Measurements from ENCODE around the gene RWDD2A.
"Not testable (repeated sequence)": the region's sequence is repeated elsewhere in the genome, so short reads cannot be mapped to it uniquely, and the experiment has no call there.

The RWDD2A gene

DNA sequence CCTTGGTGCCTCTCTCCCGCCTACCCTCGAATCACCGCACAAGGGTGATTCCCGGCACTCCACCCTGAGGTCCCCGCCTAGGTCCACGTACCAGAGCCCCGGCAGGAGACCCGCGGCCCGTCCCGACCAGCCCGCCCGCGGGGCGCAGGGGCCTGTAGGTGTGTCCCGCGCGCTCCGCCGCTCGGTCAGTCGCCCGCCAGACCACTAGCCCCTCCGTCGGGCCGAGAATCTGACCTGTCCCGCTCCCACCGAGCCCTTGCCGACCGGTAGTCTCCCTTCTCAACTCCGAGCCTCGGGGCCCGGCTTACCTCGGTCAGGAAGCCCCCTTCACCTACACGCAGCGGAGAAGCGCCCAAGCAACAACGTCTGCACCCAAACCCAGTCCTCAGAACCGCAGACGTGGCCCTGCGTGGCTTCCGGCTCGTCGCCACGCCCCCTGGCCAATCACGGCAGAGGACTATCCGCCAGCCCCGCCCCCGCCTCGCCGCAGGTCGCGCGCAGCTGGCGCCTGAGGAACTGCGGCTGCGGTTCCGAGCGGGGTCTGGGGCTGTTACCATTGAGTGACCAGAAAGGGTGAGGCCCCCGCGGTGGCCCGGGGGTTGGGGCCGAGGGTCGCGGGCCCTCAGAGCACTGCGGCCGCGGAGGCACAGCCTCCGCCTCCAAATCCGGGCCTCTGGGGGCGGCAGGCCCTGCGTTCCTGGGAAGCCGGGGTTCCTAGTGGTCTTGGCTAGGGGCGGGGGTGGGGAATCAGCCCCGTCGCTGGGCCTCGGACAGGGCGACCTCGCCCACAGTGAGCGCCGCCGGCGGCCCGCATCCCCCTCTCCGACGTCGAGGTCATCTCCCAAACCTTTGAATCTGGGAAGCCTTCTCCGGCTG lies at the start of gene RWDD2A, which contains the start of gene PGM3:
Gene RWDD2A (plus strand): TSS at position 487 of the 876 bp plus-strand sequence. CDS start 1,095 bp downstream, outside the sequence.
Gene PGM3 (minus strand): TSS at position 395 of the 876 bp plus-strand sequence. CDS start 2,253 bp downstream, outside the sequence.
- DNase-seq (ENCODE audit: low read depth in 2 of 2, low spot score in 1 of 2): peak; percentile 66 to 79

DNA sequence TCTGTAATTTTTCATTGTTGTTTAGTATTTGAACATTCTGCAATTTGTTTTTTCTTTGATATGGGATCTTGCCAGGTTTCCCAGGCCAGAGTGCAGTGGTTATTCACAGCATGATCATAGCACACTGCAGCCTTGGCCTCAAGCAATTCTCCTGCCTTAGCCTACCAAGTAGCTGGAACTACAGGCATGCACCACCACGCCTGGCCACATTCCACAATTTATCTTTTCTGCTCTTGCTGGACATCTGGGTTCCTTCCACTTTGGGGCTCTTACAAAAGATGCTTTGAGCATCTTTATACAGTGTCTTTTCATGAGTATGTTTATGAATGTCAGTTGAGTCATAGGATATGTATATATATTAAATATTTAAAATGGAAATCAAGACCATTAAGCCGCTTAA lies 42.0 kb upstream of the RWDD2A start:
- DNase-seq (ENCODE audit: low read depth in 2 of 2, low spot score in 1 of 2): no peak

DNA sequence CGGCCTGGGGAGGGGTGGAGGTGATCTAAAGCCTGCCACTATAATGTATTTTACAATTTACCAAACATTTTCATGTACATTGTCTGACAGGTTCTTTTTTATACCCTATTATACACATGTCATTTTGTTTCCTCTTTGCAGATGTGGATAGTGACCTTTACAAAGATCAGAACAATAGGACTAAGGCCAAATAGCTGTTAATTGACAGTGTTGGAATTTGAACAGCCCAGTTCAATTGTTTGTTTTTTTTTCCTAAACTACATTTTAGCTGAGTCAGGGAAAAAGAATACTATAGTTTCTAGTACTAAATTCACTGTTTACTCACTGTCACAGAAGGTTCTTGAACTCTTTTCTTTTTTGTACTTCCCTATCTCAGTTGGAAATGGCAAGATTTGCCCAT lies 40.2 kb upstream of the RWDD2A start:
- no peak for DNase-seq (ENCODE audit: low read depth in 2 of 2, low spot score in 1 of 2)

- DNase-seq (ENCODE audit: low read depth in 2 of 2, low spot score in 1 of 2): no peak
Measured at GRCh38 chr6:83153883-83154521, 39.2 kb upstream of the RWDD2A start.

DNA sequence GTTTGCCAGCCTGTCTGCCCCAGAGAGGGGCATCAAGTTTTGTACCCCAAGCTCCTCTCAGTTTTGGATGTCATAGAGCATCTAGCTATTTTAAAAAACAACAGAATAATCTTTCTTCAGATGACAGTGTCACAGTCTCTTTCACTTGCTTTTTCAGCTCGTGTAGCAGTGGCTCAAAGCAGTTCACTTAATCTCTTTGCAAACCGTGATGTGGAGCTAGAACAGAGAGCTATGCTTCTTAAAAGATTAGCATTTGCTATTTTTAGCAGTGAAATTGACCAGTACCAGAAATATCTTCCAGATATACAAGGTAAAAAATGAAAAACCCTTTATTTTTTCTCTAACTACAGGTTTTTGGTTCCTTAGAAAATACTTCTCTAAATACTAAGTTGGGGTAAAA lies 37.4 kb upstream of the RWDD2A start:
- DNase-seq (ENCODE audit: low read depth in 2 of 2, low spot score in 1 of 2): no peak

DNA sequence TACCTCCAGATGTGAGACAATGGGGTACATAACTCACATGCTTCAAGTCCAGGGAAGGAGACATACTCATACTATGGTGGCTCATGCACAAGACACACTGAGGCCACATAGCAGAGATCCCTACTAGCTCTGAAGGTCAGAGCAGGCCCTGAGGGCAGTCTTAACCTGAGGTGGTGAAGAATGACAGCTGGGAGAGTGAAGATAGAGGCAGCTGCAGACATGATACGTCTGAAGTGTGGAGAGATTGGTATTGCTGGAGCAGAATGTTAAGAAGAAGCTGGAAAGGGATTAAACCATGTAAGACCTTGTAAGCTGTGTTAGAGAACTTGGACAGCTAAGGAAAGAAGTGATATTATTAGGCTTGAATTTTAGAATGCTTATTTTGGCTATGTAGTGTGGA lies 33.0 kb upstream of the RWDD2A start:
- DNase-seq (ENCODE audit: low read depth in 2 of 2, low spot score in 1 of 2): no peak

DNA sequence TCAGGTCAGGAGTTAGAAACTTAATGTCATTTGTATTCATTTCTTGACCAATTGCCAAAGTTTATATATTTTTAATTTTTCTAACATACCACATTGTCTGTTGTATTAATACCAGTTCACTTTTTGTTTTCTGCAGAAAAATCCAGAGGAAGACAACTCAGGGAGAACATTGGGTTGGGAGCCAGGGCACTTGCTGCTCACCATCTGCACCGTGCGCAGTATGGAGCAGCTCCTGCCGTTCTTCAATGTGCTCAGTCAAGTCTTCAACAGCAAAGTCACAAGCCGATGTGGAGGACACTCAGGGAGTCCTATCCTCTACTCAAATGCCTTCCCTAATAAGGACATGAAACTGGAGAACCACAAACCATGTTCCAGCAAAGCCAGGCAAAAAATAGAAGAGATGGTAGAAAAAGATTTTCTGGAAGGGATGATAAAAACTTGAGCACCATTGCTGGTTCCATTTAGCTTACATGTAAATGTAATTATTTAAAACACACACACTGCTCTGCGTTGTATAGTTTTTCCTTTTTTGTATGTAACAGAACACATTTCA lies 25.4 kb upstream of the RWDD2A start:
- DNase-seq (ENCODE audit: low read depth in 2 of 2, low spot score in 1 of 2): no peak

DNA sequence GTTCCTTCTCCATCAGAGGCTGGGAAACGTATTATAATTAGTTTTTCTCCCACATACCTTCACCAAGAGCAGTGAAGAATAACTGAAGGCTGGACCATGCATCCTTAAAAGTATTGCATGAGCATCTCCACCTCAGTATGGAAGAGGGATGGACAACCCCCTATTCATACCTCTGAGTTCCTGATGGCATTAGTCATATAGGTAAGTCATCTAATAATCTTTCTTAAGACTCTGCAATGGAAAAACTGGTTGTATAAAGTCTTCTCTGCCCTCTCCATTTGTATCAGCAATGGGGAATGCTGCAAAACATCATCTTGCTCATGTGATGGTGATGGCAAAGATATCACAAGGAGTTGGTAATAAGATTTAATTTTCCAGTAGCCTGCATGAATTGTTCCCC lies 24.6 kb upstream of the RWDD2A start:
- no peak for DNase-seq (ENCODE audit: low read depth in 2 of 2, low spot score in 1 of 2)

- DNase-seq (ENCODE audit: low read depth in 2 of 2, low spot score in 1 of 2): no peak
Measured at GRCh38 chr6:83169106-83169505, 24.1 kb upstream of the RWDD2A start.

GRCh38 chr6:83169511-83169910 lies 23.6 kb upstream of the RWDD2A start:
- no peak for DNase-seq (ENCODE audit: low read depth in 2 of 2, low spot score in 1 of 2)

- DNase-seq (ENCODE audit: low read depth in 2 of 2, low spot score in 1 of 2): no peak
Measured at GRCh38 chr6:83176246-83176645, 16.9 kb upstream of the RWDD2A start.

- DNase-seq (ENCODE audit: low read depth in 2 of 2, low spot score in 1 of 2): no peak
Measured at GRCh38 chr6:83180426-83180950, 12.7 kb upstream of the RWDD2A start.

DNA sequence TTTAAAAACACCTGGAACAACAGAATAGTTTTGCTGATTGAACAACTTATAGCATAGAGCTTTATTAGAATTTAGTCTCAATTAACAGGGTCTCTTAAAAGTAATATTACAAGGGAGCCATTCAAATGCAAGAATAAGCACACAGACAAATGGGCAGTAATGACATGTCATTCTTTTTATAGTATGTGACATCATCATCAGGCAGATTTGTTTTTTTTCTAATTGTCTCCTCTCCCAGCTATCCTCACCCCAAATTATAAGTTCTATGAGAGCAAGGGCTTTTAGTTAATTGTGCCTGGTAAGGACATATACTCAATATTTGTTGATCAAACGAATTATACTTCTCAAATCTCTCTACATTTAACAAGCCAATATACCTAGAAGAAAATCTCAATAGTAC lies 11.0 kb upstream of the RWDD2A start:
- no peak for DNase-seq (ENCODE audit: low read depth in 2 of 2, low spot score in 1 of 2)

DNA sequence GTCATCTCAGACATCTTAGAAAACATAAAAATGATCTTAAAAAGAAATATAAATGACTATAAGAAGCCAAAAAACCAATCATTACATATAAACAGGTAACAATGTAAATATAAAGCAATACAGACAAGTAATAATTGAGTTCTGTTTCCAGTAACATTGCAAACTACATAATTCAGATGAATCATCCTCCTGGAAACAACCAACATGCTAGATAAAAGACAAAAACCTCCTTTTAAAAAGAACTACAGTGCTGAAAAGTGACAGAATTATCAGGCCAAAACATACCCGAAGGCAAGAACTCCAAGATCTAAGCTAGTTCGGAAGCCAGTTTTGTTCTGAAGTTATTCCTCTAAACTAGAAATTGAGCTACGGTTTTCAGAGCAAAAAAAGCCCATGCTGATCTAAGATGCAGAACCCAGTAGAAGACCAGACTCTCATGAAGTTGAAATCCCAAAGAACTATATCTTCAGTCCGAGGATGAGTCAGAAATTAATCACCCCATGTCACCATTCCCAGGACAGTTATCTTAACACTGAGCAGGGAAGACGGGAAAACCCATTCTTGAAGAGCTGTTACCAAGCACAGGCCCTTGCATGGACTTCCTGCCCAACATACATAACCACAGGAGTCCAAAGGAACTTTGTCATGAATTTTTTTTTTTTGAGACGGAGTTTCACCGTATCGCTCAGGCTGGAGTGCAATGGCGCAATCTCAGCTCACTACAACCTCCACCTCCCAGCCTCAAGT lies 9.9 kb upstream of the RWDD2A start:
- DNase-seq (ENCODE audit: low read depth in 2 of 2, low spot score in 1 of 2): no peak

DNA sequence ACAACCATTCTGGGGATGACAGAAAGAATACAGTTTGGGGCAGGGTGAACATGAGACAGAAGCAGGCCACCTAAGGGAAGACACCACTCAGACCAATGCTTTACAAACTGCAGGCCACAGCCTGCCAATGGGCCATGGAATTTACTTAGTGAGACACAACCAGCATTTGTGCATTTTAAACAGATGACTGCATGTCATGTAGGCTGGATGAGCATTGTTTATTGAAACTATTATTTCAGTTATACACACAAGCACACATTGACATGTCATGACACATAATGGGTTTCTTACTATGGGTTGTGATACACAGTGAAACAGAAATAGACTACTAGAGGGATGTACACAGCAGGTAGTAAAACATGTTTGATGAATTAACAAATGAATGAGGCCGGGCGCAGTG lies 8.1 kb upstream of the RWDD2A start:
- DNase-seq (ENCODE audit: low read depth in 2 of 2, low spot score in 1 of 2): no peak

DNA sequence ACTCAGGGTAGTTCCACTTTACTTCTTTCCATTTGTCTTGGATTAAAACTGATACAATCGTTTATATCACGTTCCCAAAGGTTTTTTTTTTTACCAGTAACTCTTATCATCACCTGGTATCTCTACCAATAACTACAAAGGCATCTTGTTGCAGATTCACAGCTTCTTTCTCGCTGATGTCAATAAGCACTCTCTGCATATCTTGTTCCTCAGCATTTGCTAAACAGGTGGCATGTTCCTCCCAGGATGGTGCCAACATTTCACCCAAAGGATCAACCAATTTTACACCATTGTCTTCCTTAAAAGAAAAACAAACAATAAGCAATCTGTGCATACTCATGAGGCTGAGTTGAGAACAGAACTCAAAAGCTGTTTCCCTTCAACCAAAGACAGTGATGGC lies 4.7 kb upstream of the RWDD2A start:
- DNase-seq (ENCODE audit: low read depth in 2 of 2, low spot score in 1 of 2): no peak

- no peak for DNase-seq (ENCODE audit: low read depth in 2 of 2, low spot score in 1 of 2)
Measured at GRCh38 chr6:83190626-83191025, 2.5 kb upstream of the RWDD2A start.

GRCh38 chr6:83191974-83192373 lies 1.2 kb upstream of the RWDD2A start:
- not testable (repeated sequence) for DNase-seq (ENCODE audit: low read depth in 2 of 2, low spot score in 1 of 2)

GRCh38 chr6:83192456-83192855 lies 701 bp upstream of the RWDD2A start:
- DNase-seq (ENCODE audit: low read depth in 2 of 2, low spot score in 1 of 2): no peak

GRCh38 chr6:83193747-83194566 lies 800 bp downstream of the RWDD2A start:
- no peak for DNase-seq (ENCODE audit: low read depth in 2 of 2, low spot score in 1 of 2)

Data from stimulated activated CD8-positive, alpha-beta memory T cell treated with anti-CD3 and anti-CD28 coated beads, Interleukin-4, amount 100 ng/mL, for 4 hours (primary cell).